ENCODE data around the gene HAUS3.
A peak's percentile ranks its signal among the peaks of the same experiment; 100 is the strongest.

- TF ChIP-seq CTCF (IDR thresholded peaks at IDR 0.05) (no peak), POLR2AphosphoS5 (IDR thresholded peaks at IDR 0.05) (peak; percentile 94 to 97), POLR2A (IDR thresholded peaks at IDR 0.05; ENCODE audit: low read depth) (peak; percentile 95)
These were observed 20.4 kb upstream of the HAUS3 start for GRCh38 chr4:2262145-2262943.
